K562 (cell line): Measurements from ENCODE around the gene ZNF692. TPM values are rescaled to one million over a fixed set of nuclear protein-coding genes. Genes with fewer than 3 reads are reported as not detected.

Source experiments
- ATAC-seq: fragments of 200-7000 bp; cut with Tn5 transposase; 3 replicates; pipeline ENCODE4 v1.9.1; 2020; ENCODE audit warnings: moderate library complexity
- BruUV-seq: library from RNA; stranded (reverse); fragments of 400-500 nt; replicated peaks from 2 replicates; lab custom pipeline; 2021; lab: Mats Ljungman, UMichigan
- CTCF ChIA-PET: fragments of 300-600 bp; formaldehyde crosslinking; extraction: SDS; loops from one replicate; lab custom pipeline; 2021; ENCODE audit warnings: low intra/inter-chr PET ratio; lab: Yijun Ruan, JAX
- POLR2A ChIA-PET: fragments of 300-600, 350-650 bp; sonication (Branson Sonifier 250); formaldehyde crosslinking; extraction: SDS; loops from one replicate; lab custom pipeline; 2021; ENCODE audit warnings: antibody characterized with exemption, inconsistent platforms; lab: Yijun Ruan, JAX
- DNase-seq, 4 experiments: peaks; one replicate each; pipeline versions ENCODE4 v3.0.0 to v3.0.0-alpha.2; 2011 to 2018; ENCODE audit warnings: low spot score in 3 of 4, mixed read lengths in 3 of 4; ENCODE audit errors: extremely low read depth in 1 of 4
- FAIRE-seq: peaks from 2 replicates; lab custom pipeline; 2011; peaks lifted over from hg19 to GRCh38; lab: Jason Lieb, UNC
- H2AFZ ChIP-seq: 2 replicates; pipeline ENCODE4 v1.6.0; 2011; ENCODE audit warnings: low read depth, low read length, control low read depth, inconsistent platforms
- H3K27ac ChIP-seq: fragments of 200-600 bp; 3 replicates; pipeline ENCODE4 v1.8.0; 2011; ENCODE audit warnings: low read depth, mild to moderate bottlenecking, control low read depth, inconsistent platforms, low read length, moderate library complexity, mixed read lengths; ENCODE audit errors: extremely low read depth
- H3K27me3 ChIP-seq, 2 experiments: fragments of 300-600 bp in 1 of 2; 2 replicates in 1 of 2; 3 replicates in 1 of 2; pipeline versions ENCODE4 v1.6.0 to v1.8.0; 2011; ENCODE audit warnings: inconsistent platforms in 2 of 2, low read length in 2 of 2, mild to moderate bottlenecking in 1 of 2, mixed read lengths in 1 of 2, moderate library complexity in 1 of 2; ENCODE audit not compliant: control insufficient read depth in 2 of 2, insufficient read depth in 2 of 2
- H3K36me3 ChIP-seq: fragments of 300-600 bp; 3 replicates; pipeline ENCODE4 v1.8.0; 2011; ENCODE audit warnings: mild to moderate bottlenecking, low read length, inconsistent platforms; ENCODE audit not compliant: control insufficient read depth, insufficient read depth
- H3K4me1 ChIP-seq, 2 experiments: fragments of 200-600 bp in 1 of 2; replicated peaks in 1 of 2; 2 replicates in 1 of 2; 3 replicates in 1 of 2; pipeline versions ENCODE4 v1.5.1 to v1.8.0; 2011; ENCODE audit warnings: inconsistent platforms in 2 of 2, low read length in 2 of 2, mild to moderate bottlenecking in 1 of 2, mixed read lengths in 1 of 2, moderate library complexity in 1 of 2; ENCODE audit not compliant: control insufficient read depth in 2 of 2, insufficient read depth in 2 of 2
- H3K4me2 ChIP-seq: 2 replicates; pipeline ENCODE4 v1.6.1; 2011; ENCODE audit warnings: low read length, control low read depth, inconsistent platforms, mixed read lengths; ENCODE audit not compliant: insufficient read depth
- H3K4me3 ChIP-seq: fragments of 200-600 bp; sonication (generic), shearing (Covaris generic); 2 replicates; pipeline ENCODE4 v1.5.1; 2016; ENCODE audit warnings: control low read depth, inconsistent platforms
- H3K79me2 ChIP-seq: fragments of 200-600 bp; 3 replicates; pipeline ENCODE4 v1.8.0; 2011; ENCODE audit warnings: low read length, inconsistent platforms; ENCODE audit not compliant: control insufficient read depth, insufficient read depth
- H3K9ac ChIP-seq, 2 experiments: 2 replicates each; pipeline versions ENCODE4 v1.6.0 to v1.6.1; 2011; ENCODE audit warnings: low read depth in 2 of 2, low read length in 2 of 2, control low read depth in 1 of 2, inconsistent platforms in 1 of 2, mild to moderate bottlenecking in 1 of 2, mixed read lengths in 1 of 2; ENCODE audit not compliant: insufficient read depth in 1 of 2
- H3K9me1 ChIP-seq: one replicate; pipeline ENCODE4 v1.6.0; 2011; ENCODE audit warnings: inconsistent platforms, mild to moderate bottlenecking, low read length, moderate library complexity; ENCODE audit not compliant: control insufficient read depth, insufficient read depth
- H3K9me3 ChIP-seq: replicated peaks from 2 replicates; pipeline ENCODE4 v1.5.1; 2011; ENCODE audit warnings: low read depth, low read length, inconsistent platforms; ENCODE audit not compliant: control insufficient read depth, insufficient read depth
- H4K20me1 ChIP-seq: replicated peaks from 2 replicates; pipeline ENCODE4 v1.6.1; 2011; ENCODE audit warnings: low read length, inconsistent platforms, mixed read lengths; ENCODE audit not compliant: control insufficient read depth, insufficient read depth
- CXXC5 ChIP-seq: fragments of 250-450 bp; sonication (Bioruptor Pico); IDR thresholded peaks from 2 replicates; pipeline ENCODE4 v1.8.0; 2022; ENCODE audit warnings: inconsistent platforms, mild to moderate bottlenecking, moderate library complexity
- GTF2E2 ChIP-seq: fragments of 200-800 bp; sonication (Bioruptor generic); IDR thresholded peaks from 2 replicates; pipeline ENCODE4 v1.6.1; 2016; ENCODE audit warnings: missing genetic modification characterization, missing compliant biosample characterization
- HNRNPK ChIP-seq: fragments of 200-400 bp; formaldehyde crosslinking; IDR thresholded peaks from one replicate; pipeline ENCODE4 v1.6.1; 2018; ENCODE audit warnings: mild to moderate bottlenecking, low read depth, low read length; ENCODE audit not compliant: poor library complexity, severe bottlenecking
- MAFK ChIP-seq: IDR thresholded peaks from 2 replicates; pipeline ENCODE4 v1.6.1; 2011; ENCODE audit warnings: low read length, improper control_type of control experiment
- MTA3 ChIP-seq: fragments of 450-650 bp; formaldehyde crosslinking; IDR thresholded peaks from 2 replicates; pipeline ENCODE4 v1.6.1; 2017; ENCODE audit warnings: mild to moderate bottlenecking, borderline replicate concordance
- TAF7 ChIP-seq: fragments of 450-650 bp; IDR thresholded peaks from 2 replicates; pipeline ENCODE4 v1.6.1; 2016; ENCODE audit warnings: missing genetic modification characterization, missing compliant biosample characterization
- ZBTB8A ChIP-seq: fragments of 450-650 bp; IDR thresholded peaks from 2 replicates; pipeline ENCODE4 v1.6.1; 2018; ENCODE audit warnings: mild to moderate bottlenecking, moderate library complexity; ENCODE audit not compliant: partially characterized antibody
- ZNF197 ChIP-seq: fragments of 200-800 bp; sonication (Bioruptor generic); IDR thresholded peaks from 2 replicates; pipeline ENCODE4 v1.6.1; 2016; ENCODE audit warnings: low read depth, missing genetic modification characterization, missing compliant biosample characterization
- ZNF23 ChIP-seq: fragments of 250-450 bp; sonication (Bioruptor Pico); IDR thresholded peaks from 2 replicates; pipeline ENCODE4 v1.4.0; 2020; ENCODE audit warnings: mild to moderate bottlenecking
- ZNF717 ChIP-seq: fragments of 250-450 bp; sonication (Bioruptor Pico); IDR thresholded peaks from 2 replicates; pipeline ENCODE4 v1.5.0; 2021
- WGBS: fragments of 100-300 bp; shearing (Covaris generic); methylation state at CpG from one replicate; pipeline ENCODE4 v1.1.6; 2016; ENCODE audit warnings: low coverage, mixed read lengths; ENCODE audit not compliant: insufficient coverage; ENCODE audit errors: missing lambda C conversion rate; 5-methylcytosine and 5-hydroxymethylcytosine counted together
- in situ Hi-C: fragments of 300-500 bp; cut with MboI; formaldehyde crosslinking; loops from 4 replicates; pipeline ENCODE4 v1.15.0; 2018; ENCODE audit warnings: inconsistent platforms, mixed read lengths
- intact Hi-C: fragments of 100-400 bp; cut with micrococcal nuclease; formaldehyde crosslinking; loops from 2 replicates; pipeline ENCODE4 v1.14.2; 2022
- polyA plus RNA-seq, 8 experiments: library from polyadenylated mRNA; depleted of rRNA in 4 of 8; stranded (reverse) in 5 of 8; unstranded in 3 of 8; fragments of >200 nt; fragmentation: Nextera tagmentation in 2 of 8; fragmentation: Illumina TruSeq in 1 of 8; extraction: Ambion mirVana in 2 of 8; extraction: Trizol in 1 of 8; gene quantifications; 2 replicates each; pipeline versions ENCODE4 v1.2.1 to v1.2.3, GENCODE V29; 2011 to 2014; ENCODE audit warnings: inconsistent platforms in 1 of 8, missing spikeins in 1 of 8
- total RNA-seq, 7 experiments: library from RNA; depleted of rRNA in 6 of 7; stranded (reverse); fragments of >200 nt in 6 of 7; fragmentation: Illumina TruSeq in 2 of 7; extraction: Trizol in 2 of 7; gene quantifications; 2 replicates each; pipeline versions ENCODE4 v1.2.1 to v1.2.3, GENCODE V29; 2011 to 2021; ENCODE audit warnings: low replicate concordance in 1 of 7
- TF ChIP-seq, protein P1 (sequence below): fragments of 250-450 bp; sonication (Bioruptor Pico); IDR thresholded peaks from 2 replicates; pipeline ENCODE4 v1.8.0; 2021; ENCODE audit warnings: mild to moderate bottlenecking, moderate library complexity
- TF ChIP-seq, protein P2 (sequence below): fragments of 250-450 bp; sonication (Bioruptor Pico); IDR thresholded peaks from 2 replicates; pipeline ENCODE4 v1.4.0; 2020
- TF ChIP-seq, protein P3 (sequence below): fragments of 250-450 bp; sonication (Bioruptor Pico); IDR thresholded peaks from 2 replicates; pipeline ENCODE4 v1.4.0; 2020; ENCODE audit warnings: mild to moderate bottlenecking

ZNF692 gene
- total and polyA plus RNA-seq, 9 of the 15 experiments (the other 6 are each of a cell fraction or from before 2014, with no cell fraction given), result 8.4 to 143 (median 55.9) TPM

DNA sequence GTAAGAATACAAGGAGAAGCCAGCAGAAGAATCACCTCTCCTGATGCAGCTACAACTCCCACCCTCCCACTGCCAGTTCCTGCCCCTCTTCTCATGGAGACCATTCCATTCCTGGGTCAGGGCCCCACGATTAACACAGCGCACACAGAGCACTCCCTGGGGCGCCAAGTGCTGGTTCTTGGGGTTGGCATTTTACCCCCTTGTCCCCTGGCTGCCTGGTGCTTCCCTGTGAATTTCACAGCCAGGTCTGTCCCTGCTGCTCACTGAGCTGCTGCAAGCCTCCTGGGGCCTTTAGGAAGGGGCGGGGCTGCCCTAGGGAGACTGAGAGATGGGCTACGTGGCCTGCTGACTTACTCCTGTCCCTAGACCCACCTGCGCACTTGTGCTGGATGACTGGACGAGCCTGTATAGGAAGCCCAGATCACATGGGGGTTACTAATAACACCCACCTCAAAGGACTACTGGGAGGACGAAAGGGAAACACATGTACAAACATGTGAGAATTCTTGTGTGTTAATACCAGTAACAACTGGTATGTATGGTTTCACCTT, 16.0 kb downstream of the ZNF692 start:
- H3K4me3 ChIP-seq, result no peak overlapping the region
- CTCF ChIA-PET, result no interaction called here

More for the DNA sequence above, 16.0 kb downstream of the ZNF692 start:
- Histone ChIP-seq H2AFZ (no peak overlapping the region), H3K9me1 (no peaks in the 10 kb centered on the region), H3K79me2 (peaks cover 57% of the 10 kb centered on the region), H3K9ac (peak overlapping the region in 1 of 2 experiments; percentile 63; a peak in 1 of 4 replicates), H3K9me3 (no peaks in the 10 kb centered on the region), H3K27me3 (no peaks in the 10 kb centered on the region), H3K4me1 (peaks cover 16 to 32% of the 10 kb centered on the region in 2 experiments; a peak in 4 of 5 replicates), H3K36me3 (peaks cover 58% of the 10 kb centered on the region), H4K20me1 (no peaks in the 10 kb centered on the region), H3K4me2 (no peak overlapping the region), H3K27ac (peak overlapping the region; percentile 8; the same call in 1 of the 3 replicates)
- POLR2A ChIA-PET, result interaction anchor here (0.7 to 1.8 kb wide), 3 partner anchors 9 to 17 kb away, joined by 3 to 6 read pairs (median 4); no protein-coding TSS in a partner anchor
- no peak for ATAC-seq
- WGBS, result 82% methylated on average over 8 of the region's 8 CpGs
- in situ Hi-C loops (no loop called here), intact Hi-C loops (no loop called here)
- no peak for DNase-seq
- no TSS peak for BruUV-seq
- no peak for FAIRE-seq
- no peak for TF ChIP-seq TAF7
- TF ChIP-seq, protein P1, sequence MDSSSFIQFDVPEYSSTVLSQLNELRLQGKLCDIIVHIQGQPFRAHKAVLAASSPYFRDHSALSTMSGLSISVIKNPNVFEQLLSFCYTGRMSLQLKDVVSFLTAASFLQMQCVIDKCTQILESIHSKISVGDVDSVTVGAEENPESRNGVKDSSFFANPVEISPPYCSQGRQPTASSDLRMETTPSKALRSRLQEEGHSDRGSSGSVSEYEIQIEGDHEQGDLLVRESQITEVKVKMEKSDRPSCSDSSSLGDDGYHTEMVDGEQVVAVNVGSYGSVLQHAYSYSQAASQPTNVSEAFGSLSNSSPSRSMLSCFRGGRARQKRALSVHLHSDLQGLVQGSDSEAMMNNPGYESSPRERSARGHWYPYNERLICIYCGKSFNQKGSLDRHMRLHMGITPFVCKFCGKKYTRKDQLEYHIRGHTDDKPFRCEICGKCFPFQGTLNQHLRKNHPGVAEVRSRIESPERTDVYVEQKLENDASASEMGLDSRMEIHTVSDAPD (CRISPR knock-in tag), result no peak
- no peak for TF ChIP-seq ZNF23
- TF ChIP-seq ZBTB8A, result no peak
- no peak for TF ChIP-seq MTA3
- TF ChIP-seq, protein P2, sequence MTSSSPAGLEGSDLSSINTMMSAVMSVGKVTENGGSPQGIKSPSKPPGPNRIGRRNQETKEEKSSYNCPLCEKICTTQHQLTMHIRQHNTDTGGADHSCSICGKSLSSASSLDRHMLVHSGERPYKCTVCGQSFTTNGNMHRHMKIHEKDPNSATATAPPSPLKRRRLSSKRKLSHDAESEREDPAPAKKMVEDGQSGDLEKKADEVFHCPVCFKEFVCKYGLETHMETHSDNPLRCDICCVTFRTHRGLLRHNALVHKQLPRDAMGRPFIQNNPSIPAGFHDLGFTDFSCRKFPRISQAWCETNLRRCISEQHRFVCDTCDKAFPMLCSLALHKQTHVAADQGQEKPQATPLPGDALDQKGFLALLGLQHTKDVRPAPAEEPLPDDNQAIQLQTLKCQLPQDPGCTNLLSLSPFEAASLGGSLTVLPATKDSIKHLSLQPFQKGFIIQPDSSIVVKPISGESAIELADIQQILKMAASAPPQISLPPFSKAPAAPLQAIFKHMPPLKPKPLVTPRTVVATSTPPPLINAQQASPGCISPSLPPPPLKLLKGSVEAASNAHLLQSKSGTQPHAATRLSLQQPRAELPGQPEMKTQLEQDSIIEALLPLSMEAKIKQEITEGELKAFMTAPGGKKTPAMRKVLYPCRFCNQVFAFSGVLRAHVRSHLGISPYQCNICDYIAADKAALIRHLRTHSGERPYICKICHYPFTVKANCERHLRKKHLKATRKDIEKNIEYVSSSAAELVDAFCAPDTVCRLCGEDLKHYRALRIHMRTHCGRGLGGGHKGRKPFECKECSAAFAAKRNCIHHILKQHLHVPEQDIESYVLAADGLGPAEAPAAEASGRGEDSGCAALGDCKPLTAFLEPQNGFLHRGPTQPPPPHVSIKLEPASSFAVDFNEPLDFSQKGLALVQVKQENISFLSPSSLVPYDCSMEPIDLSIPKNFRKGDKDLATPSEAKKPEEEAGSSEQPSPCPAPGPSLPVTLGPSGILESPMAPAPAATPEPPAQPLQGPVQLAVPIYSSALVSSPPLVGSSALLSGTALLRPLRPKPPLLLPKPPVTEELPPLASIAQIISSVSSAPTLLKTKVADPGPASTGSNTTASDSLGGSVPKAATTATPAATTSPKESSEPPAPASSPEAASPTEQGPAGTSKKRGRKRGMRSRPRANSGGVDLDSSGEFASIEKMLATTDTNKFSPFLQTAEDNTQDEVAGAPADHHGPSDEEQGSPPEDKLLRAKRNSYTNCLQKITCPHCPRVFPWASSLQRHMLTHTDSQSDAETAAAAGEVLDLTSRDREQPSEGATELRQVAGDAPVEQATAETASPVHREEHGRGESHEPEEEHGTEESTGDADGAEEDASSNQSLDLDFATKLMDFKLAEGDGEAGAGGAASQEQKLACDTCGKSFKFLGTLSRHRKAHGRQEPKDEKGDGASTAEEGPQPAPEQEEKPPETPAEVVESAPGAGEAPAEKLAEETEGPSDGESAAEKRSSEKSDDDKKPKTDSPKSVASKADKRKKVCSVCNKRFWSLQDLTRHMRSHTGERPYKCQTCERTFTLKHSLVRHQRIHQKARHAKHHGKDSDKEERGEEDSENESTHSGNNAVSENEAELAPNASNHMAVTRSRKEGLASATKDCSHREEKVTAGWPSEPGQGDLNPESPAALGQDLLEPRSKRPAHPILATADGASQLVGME (CRISPR knock-in tag), result no peak
- TF ChIP-seq ZNF197 (CRISPR knock-in tag), result no peak
- TF ChIP-seq, protein P3, sequence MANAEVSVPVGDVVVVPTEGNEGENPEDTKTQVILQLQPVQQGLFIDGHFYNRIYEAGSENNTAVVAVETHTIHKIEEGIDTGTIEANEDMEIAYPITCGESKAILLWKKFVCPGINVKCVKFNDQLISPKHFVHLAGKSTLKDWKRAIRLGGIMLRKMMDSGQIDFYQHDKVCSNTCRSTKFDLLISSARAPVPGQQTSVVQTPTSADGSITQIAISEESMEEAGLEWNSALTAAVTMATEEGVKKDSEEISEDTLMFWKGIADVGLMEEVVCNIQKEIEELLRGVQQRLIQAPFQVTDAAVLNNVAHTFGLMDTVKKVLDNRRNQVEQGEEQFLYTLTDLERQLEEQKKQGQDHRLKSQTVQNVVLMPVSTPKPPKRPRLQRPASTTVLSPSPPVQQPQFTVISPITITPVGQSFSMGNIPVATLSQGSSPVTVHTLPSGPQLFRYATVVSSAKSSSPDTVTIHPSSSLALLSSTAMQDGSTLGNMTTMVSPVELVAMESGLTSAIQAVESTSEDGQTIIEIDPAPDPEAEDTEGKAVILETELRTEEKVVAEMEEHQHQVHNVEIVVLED (CRISPR knock-in tag), result no peak
- TF ChIP-seq MAFK, result no peak
- no peak for TF ChIP-seq HNRNPK
- no peak for TF ChIP-seq GTF2E2 (tag)
- TF ChIP-seq ZNF717 (CRISPR knock-in tag), result no peak
- no peak for TF ChIP-seq CXXC5 (CRISPR knock-in tag)
- TF ChIP-seq, all 486 proteins: peak for 0
